ENCODE measurements around the gene SLC35B2.

The SLC35B2 gene

GRCh38 chr6:44221291-44221960, 35.9 kb downstream of the SLC35B2 start:
- DNase-seq (ENCODE audit: low read depth, low spot score) = no peak

- no peak for DNase-seq (ENCODE audit: low read depth, low spot score)
These were observed 36.4 kb downstream of the SLC35B2 start for GRCh38 chr6:44220913-44221290.

- DNase-seq (ENCODE audit: low read depth, low spot score) = no peak
These were observed 37.2 kb downstream of the SLC35B2 start for GRCh38 chr6:44219815-44220784.

DNA sequence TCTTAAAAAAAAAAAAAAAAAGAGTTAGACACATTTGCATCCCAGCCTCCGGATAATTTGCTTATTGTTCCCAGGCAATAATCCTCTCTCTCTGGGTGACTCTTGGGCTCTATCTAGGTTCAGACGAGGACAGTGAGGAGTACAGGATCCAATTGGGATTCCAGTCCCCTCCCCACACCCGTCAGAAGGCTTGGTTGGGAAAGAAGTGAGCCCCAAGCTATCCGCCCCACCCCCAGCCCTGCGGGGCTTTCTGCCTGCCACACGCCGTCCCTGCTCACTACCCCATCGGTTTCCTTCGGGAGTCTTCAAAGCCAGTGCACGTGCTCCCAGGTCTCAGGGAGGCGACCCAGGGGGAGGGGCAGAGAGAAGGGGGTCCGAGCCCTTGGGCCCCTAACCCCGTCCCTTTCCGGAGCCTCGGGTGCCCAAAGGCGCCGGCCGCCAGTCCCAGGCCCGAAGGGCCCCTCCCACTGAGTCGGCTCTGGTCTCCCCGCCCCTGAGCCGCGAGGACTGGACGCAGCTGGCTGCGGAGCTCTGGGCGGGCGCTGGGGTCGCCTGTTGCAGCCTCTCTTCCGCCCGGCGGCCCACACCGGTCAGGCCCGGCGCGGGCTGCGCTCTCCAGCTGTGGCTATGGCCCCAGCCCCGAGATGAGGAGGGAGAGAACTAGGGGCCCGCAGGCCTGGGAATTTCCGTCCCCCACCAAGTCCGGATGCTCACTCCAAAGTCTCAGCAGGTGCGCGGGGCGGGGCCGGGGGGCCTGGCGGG, 38.1 kb downstream of the SLC35B2 start:
- DNase-seq (ENCODE audit: low read depth, low spot score) = no peak

DNA sequence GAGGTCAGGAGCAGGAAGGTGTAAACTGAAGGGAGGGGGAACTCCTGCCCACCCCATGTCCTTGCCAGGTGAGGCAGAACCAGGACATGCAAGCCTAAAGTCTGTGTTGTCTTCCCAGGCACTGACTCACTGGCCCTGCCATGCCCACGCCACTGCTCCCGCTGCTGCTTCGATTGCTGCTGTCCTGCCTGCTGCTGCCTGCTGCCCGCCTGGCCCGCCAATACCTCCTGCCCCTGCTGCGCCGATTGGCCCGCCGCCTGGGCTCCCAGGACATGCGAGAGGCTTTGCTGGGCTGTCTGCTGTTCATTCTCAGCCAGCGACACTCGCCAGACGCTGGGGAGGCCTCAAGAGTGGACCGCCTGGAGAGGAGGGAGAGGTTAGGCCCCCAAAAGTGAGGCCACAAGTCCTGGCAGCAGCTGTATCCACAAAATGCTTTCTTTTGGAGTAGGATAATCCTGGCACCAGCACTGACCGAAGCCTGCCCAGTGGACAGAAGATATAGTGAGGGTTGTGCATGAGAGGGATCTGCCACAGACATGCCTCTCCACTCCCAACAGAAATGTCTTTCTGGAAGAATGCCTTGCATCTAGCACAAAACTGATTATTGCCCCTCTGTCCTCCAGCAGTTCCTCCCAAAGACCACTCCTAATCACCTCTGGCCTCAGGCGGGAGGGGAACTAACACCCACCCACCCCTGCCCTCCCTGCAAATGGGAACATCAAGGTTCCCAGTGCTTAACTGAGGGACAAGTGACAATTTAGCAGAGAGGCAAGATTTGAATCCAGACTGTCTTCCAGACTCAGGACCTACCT, 39.8 kb downstream of the SLC35B2 start:
- DNase-seq (ENCODE audit: low read depth, low spot score) = no peak

DNA sequence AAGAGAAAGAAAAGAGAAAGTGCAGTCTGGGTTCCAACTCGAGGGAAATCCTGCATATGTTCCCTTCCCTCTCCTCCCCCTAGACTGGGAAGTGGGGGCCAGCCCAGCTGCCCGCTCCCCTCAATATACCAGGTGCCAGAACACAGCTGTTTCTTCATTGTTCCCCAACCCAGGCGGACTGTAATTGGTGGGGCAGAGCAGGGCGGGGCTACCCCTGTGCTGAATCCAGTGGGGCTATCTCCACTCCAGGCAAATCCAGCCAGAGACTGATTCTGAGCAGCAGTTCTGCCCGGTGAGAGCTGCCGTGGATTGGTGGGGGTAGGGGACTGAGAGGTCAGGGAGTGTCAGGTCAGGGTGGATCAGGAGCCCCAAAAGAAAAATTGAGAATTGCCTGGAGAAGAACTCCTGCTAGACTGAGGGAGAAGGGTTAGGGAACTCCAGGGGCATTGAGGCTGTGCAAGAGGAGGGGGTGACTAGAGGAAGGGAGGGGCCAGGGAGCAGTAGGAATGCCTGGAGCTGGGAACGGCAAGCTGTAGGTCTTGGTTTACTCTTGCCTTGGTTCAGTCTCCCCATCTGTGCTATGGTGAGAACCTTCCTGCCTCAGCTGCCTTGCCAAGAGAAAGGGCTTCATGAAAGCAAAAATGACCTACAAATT, 40.5 kb downstream of the SLC35B2 start, which contains the start of gene MYMX:
TSS of gene MYMX (plus strand) at position 250 of the 655 bp plus-strand sequence. CDS start 546 bp downstream, outside the sequence.
- DNase-seq (ENCODE audit: low read depth, low spot score) = no peak

DNA sequence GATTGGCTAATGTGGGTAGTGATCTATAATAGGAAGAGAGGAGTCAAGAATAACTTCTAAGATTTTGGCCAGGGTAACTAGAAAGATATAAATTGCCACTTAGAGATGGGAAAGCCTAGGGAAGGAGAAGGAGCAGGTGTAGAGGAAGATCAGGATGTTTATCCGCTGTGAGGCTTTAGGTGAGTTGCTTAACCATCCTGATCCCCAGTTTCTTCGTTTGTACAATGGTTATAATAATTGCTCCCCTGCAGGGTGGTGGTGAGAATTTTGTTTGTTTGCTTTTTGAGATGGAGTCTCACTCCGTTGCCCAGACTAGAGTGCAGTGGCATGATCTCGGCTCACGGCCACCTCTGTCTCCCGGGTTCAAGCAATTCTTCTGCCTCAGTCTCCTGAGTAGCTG, 43.0 kb downstream of the SLC35B2 start:
- no peak for DNase-seq (ENCODE audit: low read depth, low spot score)

- no peak for DNase-seq (ENCODE audit: low read depth, low spot score)
These were observed 46.0 kb downstream of the SLC35B2 start for GRCh38 chr6:44211284-44211683.

DNA sequence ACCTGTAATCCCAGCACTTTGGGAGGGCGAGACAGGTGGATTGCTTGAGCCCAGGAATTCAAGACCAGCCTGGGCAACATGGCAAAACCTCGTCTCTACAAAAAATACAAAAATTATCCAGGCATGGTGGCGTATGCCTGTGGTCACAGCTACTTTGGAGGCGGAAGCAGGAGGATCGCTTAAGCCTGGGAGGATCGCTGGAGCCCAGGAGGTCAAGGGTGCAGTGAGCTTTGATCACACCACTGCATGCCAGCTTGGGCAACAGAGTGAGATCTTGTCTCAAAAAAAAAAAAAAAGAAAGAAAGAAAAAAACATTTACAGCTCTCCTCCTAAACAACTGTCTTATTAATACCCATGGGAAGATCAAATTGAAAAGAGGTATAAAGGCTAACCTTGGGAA, 49.4 kb downstream of the SLC35B2 start:
- DNase-seq (ENCODE audit: low read depth, low spot score) = no peak
